Activated CD8-positive, alpha-beta memory T cell treated with anti-CD3 and anti-CD28 coated beads for 36 hours (primary cell): Measurements from ENCODE around the gene SRSF3. TPM values are rescaled to one million over a fixed set of nuclear protein-coding genes. Genes with fewer than 3 reads are reported as not detected.

ENCODE experiments used
- CTCF ChIA-PET: fragments of 350-600 bp; sonication (Branson Sonifier 250); formaldehyde crosslinking; loops from one replicate; lab custom pipeline; 2021; ENCODE audit warnings: antibody characterized with exemption; lab: Charles Lee
- POLR2A ChIA-PET: fragments of 350-600 bp; sonication (Branson Sonifier 250); formaldehyde crosslinking; loops from one replicate; lab custom pipeline; 2021; ENCODE audit warnings: antibody characterized with exemption; lab: Charles Lee
- total RNA-seq, 2 experiments: library from RNA; stranded (reverse); gene quantifications; one replicate each; pipeline ENCODE4 v1.2.3, GENCODE V29; 2021

The SRSF3 gene
- 100 to 1,000 TPM; 546 to 553 TPM for total RNA-seq

GRCh38 chr6:36594029-36594815, at the start of gene SRSF3:
TSS of gene SRSF3 (plus strand) at chr6:36594362. CDS start at chr6:36596763, 2,401 bp downstream.
- ChIA-PET POLR2A (interaction anchor here (0.6 to 1.9 kb wide), 9 partner anchors 10 to 928 kb away, joined by 3 to 6 read pairs (median 4); no protein-coding TSS in a partner anchor), CTCF (interaction anchor here (0.7 to 1.1 kb wide), 3 partner anchors 21 to 87 kb away, joined by 3 read pairs; no protein-coding TSS in a partner anchor)

DNA sequence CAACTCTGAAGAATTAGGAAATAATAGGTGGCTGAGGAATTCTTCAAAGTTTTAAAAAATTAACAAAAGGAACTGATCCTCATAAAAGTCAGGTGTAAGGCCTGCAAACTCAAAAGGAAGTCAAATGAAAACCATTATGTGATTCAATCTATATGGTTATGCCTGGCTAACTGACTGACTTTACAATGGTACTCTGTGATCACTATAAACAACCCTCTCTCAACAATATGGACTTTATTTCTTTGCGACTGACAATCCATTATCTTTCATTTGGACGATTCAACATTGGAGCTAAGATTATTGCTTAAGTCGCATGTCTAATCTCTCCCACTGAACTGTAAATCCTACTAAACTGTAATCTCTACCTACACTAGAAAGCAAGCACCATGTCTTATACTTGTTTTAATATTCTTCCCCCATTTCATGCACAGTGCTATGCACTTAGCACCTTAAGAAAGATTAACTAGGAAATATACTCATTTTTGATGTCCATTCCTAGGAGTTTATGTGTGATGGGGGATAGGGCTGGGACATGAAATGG, 48.3 kb upstream of the SRSF3 start:
- CTCF ChIA-PET = interaction anchor here (0.7 kb wide), 2 partner anchors 17 to 54 kb away, joined by 3 to 6 read pairs; no protein-coding TSS in a partner anchor
- POLR2A ChIA-PET = interaction anchor here (0.7 to 1.2 kb wide), 2 partner anchors 50 to 52 kb away, joined by 6 to 9 read pairs; no protein-coding TSS in a partner anchor

DNA sequence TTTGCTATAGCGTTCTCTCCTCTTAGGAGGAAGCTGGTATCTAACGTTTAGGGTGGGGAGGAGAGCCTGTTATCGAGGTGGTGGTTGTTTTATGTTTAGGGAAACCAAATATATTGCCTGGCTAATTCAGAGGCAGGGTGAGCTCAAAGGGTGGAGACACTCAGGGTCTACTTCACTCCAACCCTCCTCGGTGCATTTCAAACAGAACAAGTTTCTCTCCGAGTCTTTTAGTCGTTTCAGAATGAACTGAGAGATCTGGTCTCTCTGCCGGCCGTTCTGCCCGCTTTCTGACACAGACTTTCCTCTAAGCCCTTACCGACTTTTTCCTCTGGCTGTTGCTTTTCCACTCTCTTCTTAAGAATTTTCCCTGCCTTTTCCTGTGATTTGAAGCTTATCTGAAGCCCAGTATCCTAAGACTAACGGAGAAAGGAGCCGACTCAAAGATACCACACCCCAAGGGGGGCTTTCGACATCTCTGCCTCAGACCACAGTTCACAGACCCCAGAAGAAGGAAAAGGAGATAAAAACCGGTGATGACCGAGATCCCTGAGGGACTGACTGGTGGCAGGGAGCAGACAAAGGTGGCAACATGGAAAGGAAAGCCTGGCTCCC, 47.7 kb upstream of the SRSF3 start:
- ChIA-PET CTCF (no interaction called here), POLR2A (interaction anchor here (0.7 to 1.2 kb wide), 2 partner anchors 50 to 51 kb away, joined by 6 to 9 read pairs; no protein-coding TSS in a partner anchor)

- CTCF ChIA-PET = no interaction called here
- POLR2A ChIA-PET = interaction anchor here (1.2 kb wide), 1 partner anchor 51 kb away, joined by 9 read pairs; no protein-coding TSS in a partner anchor
Measured at GRCh38 chr6:36546920-36547645, 47.1 kb upstream of the SRSF3 start, which contains the start of gene STK38. TSS of gene STK38 (minus strand) at chr6:36547479. CDS start at chr6:36540202, 7,277 bp downstream.

GRCh38 chr6:36547646-36548400, 46.3 kb upstream of the SRSF3 start:
- CTCF ChIA-PET = no interaction called here

GRCh38 chr6:36548401-36548743, 45.8 kb upstream of the SRSF3 start:
- POLR2A ChIA-PET = interaction anchor here (0.6 to 1.3 kb wide), 3 partner anchors 35 to 48 kb away, joined by 3 to 7 read pairs (median 4); no protein-coding TSS in a partner anchor
- CTCF ChIA-PET = interaction anchor here (0.6 kb wide), 1 partner anchor 113 kb away, joined by 4 read pairs; no protein-coding TSS in a partner anchor

More at GRCh38 chr6:36547646-36548400, 46.3 kb upstream of the SRSF3 start:
- POLR2A ChIA-PET = interaction anchor here (1.3 kb wide), 1 partner anchor 46 kb away, joined by 4 read pairs; no protein-coding TSS in a partner anchor

- ChIA-PET POLR2A (no interaction called here), CTCF (interaction anchor here (0.6 kb wide), 1 partner anchor 46 kb away, joined by 4 read pairs; no protein-coding TSS in a partner anchor)
Measured at GRCh38 chr6:36550473-36551000, 43.6 kb upstream of the SRSF3 start.

DNA sequence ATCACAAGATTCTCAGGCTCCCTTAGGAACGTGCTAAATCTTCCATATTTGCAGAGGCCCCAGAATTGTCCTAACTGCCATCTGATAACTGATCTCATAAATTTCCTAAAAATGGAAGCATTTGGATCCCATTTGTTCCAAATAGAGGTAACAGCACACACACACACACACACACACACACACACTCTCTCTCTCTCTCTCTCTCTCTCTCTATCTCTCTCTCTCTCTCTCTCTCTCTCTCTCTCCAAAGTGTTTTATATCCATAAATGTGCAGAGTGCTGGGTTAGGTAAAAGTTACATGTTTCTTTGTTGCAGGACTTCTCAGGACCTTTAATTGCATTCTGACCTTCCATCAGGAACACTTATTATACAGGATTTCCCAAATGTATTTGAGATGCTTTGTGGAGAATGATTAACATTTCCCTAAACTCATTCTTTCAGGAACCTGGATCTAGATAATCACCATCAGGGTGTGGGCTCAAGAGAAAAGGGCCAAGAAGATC, 38.4 kb upstream of the SRSF3 start:
- POLR2A ChIA-PET = no interaction called here
- CTCF ChIA-PET = no interaction called here

DNA sequence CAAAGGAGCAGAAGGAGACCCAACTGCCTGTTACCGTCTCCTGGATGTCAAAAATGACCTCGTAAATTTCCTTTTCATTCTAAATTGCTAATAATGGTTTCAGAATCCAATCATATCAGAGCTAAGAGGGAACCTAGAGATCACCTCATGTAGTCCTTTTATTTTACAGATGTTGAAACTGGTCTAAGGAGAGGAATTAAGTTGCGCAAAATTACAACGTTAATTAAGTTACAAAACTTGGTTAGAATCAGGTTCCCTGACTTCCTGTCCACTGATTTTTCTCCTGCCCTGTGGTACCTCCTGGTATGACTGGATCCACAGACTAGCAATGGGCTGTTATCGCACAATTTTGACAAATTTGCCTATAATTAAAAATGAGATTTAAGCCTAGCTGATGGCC, 37.9 kb upstream of the SRSF3 start:
- CTCF ChIA-PET = no interaction called here
- POLR2A ChIA-PET = interaction anchor here (0.6 kb wide), 1 partner anchor 52 kb away, joined by 4 read pairs; no protein-coding TSS in a partner anchor

DNA sequence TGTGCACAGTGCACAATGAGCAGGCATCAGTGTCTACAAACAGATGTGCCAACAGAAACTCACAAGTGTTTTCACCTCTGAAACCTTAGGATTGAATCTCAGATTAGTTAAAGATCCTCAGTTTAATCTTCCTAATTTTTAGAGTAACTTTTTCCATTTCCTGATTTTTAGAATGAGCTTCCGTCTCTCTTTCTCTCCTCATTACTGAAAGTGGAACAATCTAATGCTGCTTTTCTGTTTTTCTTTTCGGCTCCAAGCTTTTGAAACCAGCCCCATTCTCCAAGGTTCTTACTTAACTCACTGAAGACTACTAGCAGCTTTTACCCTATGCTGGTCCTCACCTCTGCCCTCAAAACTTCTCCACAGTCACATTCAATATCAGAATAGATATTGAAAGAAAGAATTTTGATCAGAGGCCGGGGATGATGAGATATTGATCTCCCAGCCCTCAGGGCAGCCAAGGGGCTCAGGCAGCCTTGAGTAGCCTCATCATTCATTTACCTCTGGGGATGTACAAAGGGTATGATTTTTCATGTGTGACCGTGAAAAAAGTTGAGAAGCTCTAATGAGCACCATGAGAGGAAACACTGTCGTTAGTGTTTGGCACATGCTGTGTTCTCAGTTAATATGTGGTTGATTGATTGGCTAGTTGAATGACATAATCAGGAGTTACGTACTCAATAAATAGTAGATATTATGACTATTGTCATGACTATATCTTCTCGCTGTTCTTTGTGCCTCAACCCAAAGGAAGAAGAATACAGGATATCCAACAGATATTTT, 35.0 kb upstream of the SRSF3 start:
- ChIA-PET CTCF (no interaction called here), POLR2A (no interaction called here)

GRCh38 chr6:36560822-36561221, 33.3 kb upstream of the SRSF3 start:
- POLR2A ChIA-PET = no interaction called here
- CTCF ChIA-PET = interaction anchor here (0.6 kb wide), 1 partner anchor 27 kb away, joined by 3 read pairs; no protein-coding TSS in a partner anchor

- CTCF ChIA-PET = no interaction called here
- POLR2A ChIA-PET = no interaction called here
Measured at GRCh38 chr6:36563237-36563927, 30.8 kb upstream of the SRSF3 start.

GRCh38 chr6:36563928-36564284, 30.3 kb upstream of the SRSF3 start:
- POLR2A ChIA-PET = no interaction called here
- CTCF ChIA-PET = no interaction called here

DNA sequence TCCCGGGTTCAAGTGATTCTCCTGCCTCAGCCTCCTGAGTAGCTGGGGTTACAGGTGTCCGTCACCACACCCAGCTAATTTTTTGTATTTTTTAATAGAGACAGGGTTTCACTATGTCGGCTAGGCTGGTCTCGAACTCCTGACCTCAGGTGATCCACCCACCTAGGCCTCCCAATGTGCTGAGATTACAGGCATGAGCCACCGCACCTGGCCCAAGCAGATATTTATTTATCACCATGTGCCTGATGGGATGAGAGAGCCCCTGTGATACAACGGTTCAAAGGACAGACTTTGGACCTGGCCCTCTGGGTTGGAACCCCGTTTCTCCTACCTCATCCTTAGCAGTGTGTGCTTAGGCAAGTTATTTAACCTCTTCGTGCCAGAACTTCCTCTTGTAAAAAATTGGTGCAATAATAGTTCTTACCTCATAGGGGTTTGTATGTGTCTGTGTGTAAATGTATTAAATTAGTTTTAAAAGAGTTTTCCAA, 27.7 kb upstream of the SRSF3 start:
- POLR2A ChIA-PET = no interaction called here
- CTCF ChIA-PET = interaction anchor here (0.6 kb wide), 1 partner anchor 349 kb away, joined by 3 read pairs; no protein-coding TSS in a partner anchor

DNA sequence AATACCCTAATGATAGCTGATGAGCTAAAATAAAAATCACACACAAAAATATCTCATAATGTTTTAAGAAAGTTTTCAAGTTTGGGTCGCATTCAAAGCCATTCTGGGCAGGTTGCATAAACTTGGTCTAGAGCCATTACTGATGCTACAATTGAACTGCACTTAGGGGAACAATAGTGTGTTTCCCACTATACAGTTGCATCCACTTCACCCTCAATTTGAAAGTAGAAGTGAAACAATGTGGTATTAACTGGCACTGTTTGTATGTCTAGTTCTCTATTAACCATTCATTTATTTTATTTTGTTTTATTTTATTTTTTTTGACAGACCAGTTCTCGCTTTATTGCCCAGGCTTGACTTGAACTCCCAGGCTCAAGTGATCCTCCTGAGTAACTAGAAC, 23.9 kb upstream of the SRSF3 start:
- CTCF ChIA-PET = interaction anchor here (0.8 kb wide), 1 partner anchor 122 kb away, joined by 4 read pairs; no protein-coding TSS in a partner anchor

More for the DNA sequence above, 23.9 kb upstream of the SRSF3 start:
- POLR2A ChIA-PET = interaction anchor here (0.6 kb wide), 1 partner anchor 27 kb away, joined by 4 read pairs; no protein-coding TSS in a partner anchor
